ENCODE data around the gene ADAM17.

Gene ADAM17

DNA sequence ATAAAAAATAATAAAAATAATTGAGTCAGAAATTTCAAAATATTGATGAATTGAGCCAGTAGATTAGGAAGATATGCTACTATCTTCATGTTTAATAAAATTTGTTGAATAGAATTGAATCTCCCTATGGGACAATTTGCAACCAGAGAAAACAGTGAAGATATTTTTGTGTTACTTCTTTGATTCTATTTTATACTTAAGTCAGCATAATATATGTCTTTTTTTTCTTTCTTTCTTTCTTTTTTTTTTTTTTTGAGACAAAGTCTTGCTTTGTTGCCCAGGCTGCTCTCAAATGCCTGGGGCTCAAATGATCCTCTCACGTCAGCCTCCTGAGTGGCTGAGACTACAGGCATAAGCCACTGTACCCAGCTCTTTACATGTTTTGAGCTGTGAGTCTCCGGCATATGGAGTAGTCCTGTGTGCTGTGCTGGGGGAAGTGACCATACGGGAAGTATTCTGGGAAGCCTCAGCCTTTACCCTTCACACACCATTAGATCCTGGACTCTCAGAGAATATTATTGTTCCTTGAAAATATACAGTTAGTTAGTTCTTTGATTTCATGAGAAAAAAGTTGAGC lies 95.1 kb downstream of the ADAM17 start:
- no peak for DNase-seq (ENCODE audit: low spot score)
- TF ChIP-seq, protein P1, sequence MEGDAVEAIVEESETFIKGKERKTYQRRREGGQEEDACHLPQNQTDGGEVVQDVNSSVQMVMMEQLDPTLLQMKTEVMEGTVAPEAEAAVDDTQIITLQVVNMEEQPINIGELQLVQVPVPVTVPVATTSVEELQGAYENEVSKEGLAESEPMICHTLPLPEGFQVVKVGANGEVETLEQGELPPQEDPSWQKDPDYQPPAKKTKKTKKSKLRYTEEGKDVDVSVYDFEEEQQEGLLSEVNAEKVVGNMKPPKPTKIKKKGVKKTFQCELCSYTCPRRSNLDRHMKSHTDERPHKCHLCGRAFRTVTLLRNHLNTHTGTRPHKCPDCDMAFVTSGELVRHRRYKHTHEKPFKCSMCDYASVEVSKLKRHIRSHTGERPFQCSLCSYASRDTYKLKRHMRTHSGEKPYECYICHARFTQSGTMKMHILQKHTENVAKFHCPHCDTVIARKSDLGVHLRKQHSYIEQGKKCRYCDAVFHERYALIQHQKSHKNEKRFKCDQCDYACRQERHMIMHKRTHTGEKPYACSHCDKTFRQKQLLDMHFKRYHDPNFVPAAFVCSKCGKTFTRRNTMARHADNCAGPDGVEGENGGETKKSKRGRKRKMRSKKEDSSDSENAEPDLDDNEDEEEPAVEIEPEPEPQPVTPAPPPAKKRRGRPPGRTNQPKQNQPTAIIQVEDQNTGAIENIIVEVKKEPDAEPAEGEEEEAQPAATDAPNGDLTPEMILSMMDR (IDR thresholded peaks at IDR 0.05; ENCODE audit: extremely low read depth, insufficient read depth, missing control alignments) = no peak
- in situ Hi-C loops (cut with MboI; ENCODE audit: low pct_unique_long_range_greater_than_20kb, low sequenced_read_pairs, unreplicated experiment) = no loop called here

DNA sequence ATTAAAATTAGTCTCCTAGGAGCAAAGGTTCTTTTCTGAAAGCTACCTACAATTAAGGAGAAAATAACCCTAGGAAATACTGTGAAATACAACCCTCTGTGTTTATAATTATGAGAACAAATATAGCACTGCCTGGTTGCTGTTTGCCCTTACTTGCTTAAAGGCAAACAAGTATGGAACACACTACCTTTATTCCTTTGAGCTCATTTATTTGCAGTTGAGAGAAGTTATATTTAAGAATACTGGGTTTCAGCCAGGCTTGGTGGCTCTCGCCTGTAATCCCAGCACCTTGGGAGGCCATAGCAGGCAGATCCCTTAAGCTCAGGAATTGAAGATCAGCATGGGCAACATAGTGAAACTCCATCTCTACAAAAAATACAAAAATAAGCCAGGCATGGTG lies 104.4 kb downstream of the ADAM17 start:
- TF ChIP-seq, protein P1 (IDR thresholded peaks at IDR 0.05; ENCODE audit: extremely low read depth, insufficient read depth, missing control alignments) = no peak
- in situ Hi-C loops (cut with MboI; ENCODE audit: low pct_unique_long_range_greater_than_20kb, low sequenced_read_pairs, unreplicated experiment) = no loop called here
- DNase-seq (ENCODE audit: low spot score) = no peak

DNA sequence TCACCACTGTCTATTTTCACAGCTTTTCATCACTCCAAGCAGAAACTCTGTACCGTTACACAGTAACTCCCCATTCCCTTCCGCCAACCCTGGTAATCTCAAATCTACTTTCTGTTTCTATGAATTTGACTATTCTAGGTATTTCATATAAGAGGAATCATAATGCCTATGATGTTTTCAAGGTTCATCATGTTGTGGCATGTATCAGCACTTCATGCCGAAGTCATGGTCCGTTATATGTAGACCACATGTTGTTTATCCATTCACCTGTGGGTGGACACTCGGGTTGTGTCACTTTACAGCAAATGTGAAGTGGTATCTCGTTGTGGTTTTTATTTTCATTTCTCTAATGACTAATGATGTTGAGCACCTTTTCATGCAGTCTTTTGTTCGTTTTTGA lies 110.5 kb downstream of the ADAM17 start:
- in situ Hi-C loops (cut with MboI; ENCODE audit: low pct_unique_long_range_greater_than_20kb, low sequenced_read_pairs, unreplicated experiment) = no loop called here
- DNase-seq (ENCODE audit: low spot score) = no peak
- TF ChIP-seq, protein P1 (IDR thresholded peaks at IDR 0.05; ENCODE audit: extremely low read depth, insufficient read depth, missing control alignments) = no peak

- in situ Hi-C loops (cut with MboI; ENCODE audit: low pct_unique_long_range_greater_than_20kb, low sequenced_read_pairs, unreplicated experiment) = no loop called here
- DNase-seq (ENCODE audit: low spot score) = no peak
- TF ChIP-seq, protein P1 (IDR thresholded peaks at IDR 0.05; ENCODE audit: extremely low read depth, insufficient read depth, missing control alignments) = no peak
Measured at GRCh38 chr2:9443526-9443925, 112.1 kb downstream of the ADAM17 start.

- DNase-seq (ENCODE audit: low spot score) = no peak
- in situ Hi-C loops (cut with MboI; ENCODE audit: low pct_unique_long_range_greater_than_20kb, low sequenced_read_pairs, unreplicated experiment) = no loop called here
- TF ChIP-seq, protein P1 (IDR thresholded peaks at IDR 0.05; ENCODE audit: extremely low read depth, insufficient read depth, missing control alignments) = no peak
Measured at GRCh38 chr2:9441556-9441955, 114.1 kb downstream of the ADAM17 start.

GRCh38 chr2:9440058-9440727 lies 115.4 kb downstream of the ADAM17 start:
- TF ChIP-seq, protein P1 (IDR thresholded peaks at IDR 0.05; ENCODE audit: extremely low read depth, insufficient read depth, missing control alignments) = no peak
- in situ Hi-C loops (cut with MboI; ENCODE audit: low pct_unique_long_range_greater_than_20kb, low sequenced_read_pairs, unreplicated experiment) = no loop called here
- no peak for DNase-seq (ENCODE audit: low spot score)
